ENCODE data around the gene RWDD4. TPM values are rescaled to one million over a fixed set of nuclear protein-coding genes. Genes with fewer than 3 reads are reported as not detected.
"Not testable (repeated sequence)": the region's sequence is repeated elsewhere in the genome, so short reads cannot be mapped to it uniquely, and the experiment has no call there.

The RWDD4 gene
- total RNA-seq, 1 donor from 2014 or later = 19.7 TPM

GRCh38 chr4:183635741-183636140, 23.2 kb downstream of the RWDD4 start:
- no peak for DNase-seq (ENCODE audit: low read depth, low spot score)

- no peak for DNase-seq (ENCODE audit: low read depth, low spot score)
Measured at GRCh38 chr4:183635321-183635720, 23.7 kb downstream of the RWDD4 start.

- no peak for DNase-seq (ENCODE audit: low read depth, low spot score)
Measured at GRCh38 chr4:183633476-183634400, 25.2 kb downstream of the RWDD4 start.

- no peak for DNase-seq (ENCODE audit: low read depth, low spot score)
Measured at GRCh38 chr4:183632689-183633088, 26.3 kb downstream of the RWDD4 start.

- no peak for DNase-seq (ENCODE audit: low read depth, low spot score)
Measured at GRCh38 chr4:183631577-183632198, 27.3 kb downstream of the RWDD4 start.

GRCh38 chr4:183627979-183628588, 30.9 kb downstream of the RWDD4 start:
- no peak for DNase-seq (ENCODE audit: low read depth, low spot score)

GRCh38 chr4:183627286-183627685, 31.7 kb downstream of the RWDD4 start:
- DNase-seq (ENCODE audit: low read depth, low spot score) = not testable (repeated sequence)

GRCh38 chr4:183626168-183626567, 32.8 kb downstream of the RWDD4 start:
- DNase-seq (ENCODE audit: low read depth, low spot score) = no peak

GRCh38 chr4:183624548-183624947, 34.4 kb downstream of the RWDD4 start:
- no peak for DNase-seq (ENCODE audit: low read depth, low spot score)

GRCh38 chr4:183621875-183622274, 37.1 kb downstream of the RWDD4 start:
- no peak for DNase-seq (ENCODE audit: low read depth, low spot score)

GRCh38 chr4:183620421-183620820, 38.6 kb downstream of the RWDD4 start:
- DNase-seq (ENCODE audit: low read depth, low spot score) = no peak

- DNase-seq (ENCODE audit: low read depth, low spot score) = no peak
Measured at GRCh38 chr4:183618681-183619080, 40.3 kb downstream of the RWDD4 start.

GRCh38 chr4:183617075-183617474, 41.9 kb downstream of the RWDD4 start:
- DNase-seq (ENCODE audit: low read depth, low spot score) = no peak

GRCh38 chr4:183612329-183613250, 46.4 kb downstream of the RWDD4 start:
- no peak for DNase-seq (ENCODE audit: low read depth, low spot score)

GRCh38 chr4:183611210-183611830, 47.7 kb downstream of the RWDD4 start:
- no peak for DNase-seq (ENCODE audit: low read depth, low spot score)

- DNase-seq (ENCODE audit: low read depth, low spot score) = no peak
Measured at GRCh38 chr4:183610613-183611012, 48.4 kb downstream of the RWDD4 start.

- DNase-seq (ENCODE audit: low read depth, low spot score) = no peak
Measured at GRCh38 chr4:183610033-183610432, 49.0 kb downstream of the RWDD4 start.

- no peak for DNase-seq (ENCODE audit: low read depth, low spot score)
Measured at GRCh38 chr4:183609151-183609550, 49.8 kb downstream of the RWDD4 start.

GRCh38 chr4:183607894-183608293, 51.1 kb downstream of the RWDD4 start:
- DNase-seq (ENCODE audit: low read depth, low spot score) = no peak

- DNase-seq (ENCODE audit: low read depth, low spot score) = no peak
Measured at GRCh38 chr4:183602557-183603027, 56.4 kb downstream of the RWDD4 start.

GRCh38 chr4:183601381-183601780, 57.6 kb downstream of the RWDD4 start:
- no peak for DNase-seq (ENCODE audit: low read depth, low spot score)
